ENCODE results near the gene LGALS7B. TPM values are rescaled to one million over a fixed set of nuclear protein-coding genes. Genes with fewer than 3 reads are reported as not detected.

The LGALS7B gene
- total and polyA plus RNA-seq, 2 experiments from 2014 or later, result 2.4 to 6.6 TPM

GRCh38 chr19:38769635-38770211 lies 19.3 kb upstream of the LGALS7B start:
- peak; percentile 81 for ATAC-seq

More at GRCh38 chr19:38769635-38770211, 19.3 kb upstream of the LGALS7B start:
- Histone ChIP-seq H3F3A (replicated peaks; ENCODE audit: low read depth) (peaks cover 4% of the 10 kb centered on the region; the same call in 1 of the 2 replicates), H3K36me3 (ENCODE audit: insufficient read depth) (no peaks in the 10 kb centered on the region), H3K79me2 (replicated peaks; ENCODE audit: insufficient read depth) (no peaks in the 10 kb centered on the region), H3K9me2 (ENCODE audit: insufficient read depth) (no peaks in the 10 kb centered on the region), H2AFZ (peak overlapping the region; percentile 90; the same call in 1 of the 2 replicates), H3K4me3 (peak overlapping the region; percentile 49), H3K27ac (ENCODE audit: low read depth) (no peak overlapping the region), H3K27me3 (ENCODE audit: insufficient read depth) (0 out of 2 replicates have a peak, but pooled peaks cover 4% of the 10 kb centered on the region), H3K4me1 (ENCODE audit: insufficient read depth) (no peaks in the 10 kb centered on the region), H4K20me1 (replicated peaks; ENCODE audit: insufficient read depth) (no peaks in the 10 kb centered on the region), H3K4me2 (peak overlapping the region; percentile 54)
- Mint-ChIP-seq H3K9me3 (no peaks in the 10 kb centered on the region; the same call in 2 of the 3 replicates), H3K27me3 (ENCODE audit: insufficient read depth, low read depth, poor library complexity) (no peaks in the 10 kb centered on the region), H3K4me3 (peak overlapping the region; percentile 39), H3K27ac (no peak overlapping the region), H3K36me3 (ENCODE audit: low read depth) (no peaks in the 10 kb centered on the region; the same call in 2 of the 3 replicates), H3K4me1 (peaks cover 4% of the 10 kb centered on the region; the same call in 2 of the 3 replicates)
- DNase-seq (ENCODE audit: low spot score), result peak; percentile 79
- TF ChIP-seq JUNB (IDR thresholded peaks at IDR 0.05; ENCODE audit: unreplicated experiment) (no peak), NANOG (IDR thresholded peaks at IDR 0.05; ENCODE audit: borderline replicate concordance) (no peak), EZH2 (IDR thresholded peaks at IDR 0.05; ENCODE audit: low read depth, unreplicated experiment) (no peak), ZNF462 (CRISPR knock-in tag; IDR thresholded peaks at IDR 0.05) (no peak), ZNF114 (CRISPR knock-in tag; IDR thresholded peaks at IDR 0.05) (no peak), REST (IDR thresholded peaks at IDR 0.05; ENCODE audit: unreplicated experiment) (no peak), ZNF331 (CRISPR knock-in tag; IDR thresholded peaks at IDR 0.05; ENCODE audit: low read depth) (no peak), STAT1 (IDR thresholded peaks at IDR 0.05; ENCODE audit: unreplicated experiment) (no peak), ETS1 (IDR thresholded peaks at IDR 0.05) (no peak), POLR2AphosphoS5 (IDR thresholded peaks at IDR 0.05; ENCODE audit: low read depth) (peak; percentile 53; the same call in 1 of the 2 replicates), CREB1 (CRISPR knock-in tag; IDR thresholded peaks at IDR 0.05; ENCODE audit: low read depth) (no peak), CTCF (conservative IDR thresholded peaks at IDR 0.05; ENCODE audit: low read depth in 2 of 2) (peak; percentile 52 to 77), EZH2phosphoT487 (IDR thresholded peaks at IDR 0.05; ENCODE audit: unreplicated experiment) (no peak)
